ENCODE data around the gene DEXI.

Gene DEXI

GRCh38 chr16:10888320-10888937, 53.8 kb downstream of the DEXI start:
- no peak for DNase-seq

GRCh38 chr16:10885246-10885645, 57.0 kb downstream of the DEXI start:
- no peak for DNase-seq

GRCh38 chr16:10883004-10883403, 59.3 kb downstream of the DEXI start:
- DNase-seq, result no peak

- no peak for DNase-seq
Observed at GRCh38 chr16:10881479-10882030, 60.7 kb downstream of the DEXI start.

- no peak for DNase-seq
Observed at GRCh38 chr16:10880594-10881452, 61.4 kb downstream of the DEXI start.

- no peak for DNase-seq
Observed at GRCh38 chr16:10879681-10880589, 62.3 kb downstream of the DEXI start.

Measured in NCI-H1436 treated with DMSO at 0.1 percent for 48 hours (cell line).